T-helper 17 cell (primary cell): ENCODE data around the gene CDK15. TPM values are rescaled to one million over a fixed set of nuclear protein-coding genes. Genes with fewer than 3 reads are reported as not detected.

Source experiments
- ATAC-seq: fragments of 150-1000 bp; cut with Tn5 transposase; 2 replicates; pipeline ENCODE4 v1.10.0; 2021; ENCODE audit warnings: mild to moderate bottlenecking, moderate library complexity
- DNase-seq, 3 donors: peaks; one replicate each; pipeline versions ENCODE4 v3.0.0 to v3.0.0-alpha.2; 2020 to 2021
- H3K9me3 ChIP-seq: one replicate; pipeline ENCODE4 v1.7.0; 2013; ENCODE audit warnings: low read length, mild to moderate bottlenecking; ENCODE audit not compliant: control insufficient read depth, poor library complexity, severe bottlenecking
- H3K27ac Mint-ChIP-seq: one replicate; pipeline ENCODE4 v1.8.0; 2022; ENCODE audit warnings: mild to moderate bottlenecking, moderate library complexity, mixed read lengths
- H3K27me3 Mint-ChIP-seq: one replicate; pipeline ENCODE4 v1.8.0; 2022; ENCODE audit warnings: mixed read lengths
- H3K36me3 Mint-ChIP-seq: one replicate; pipeline ENCODE4 v1.8.0; 2022; ENCODE audit warnings: low read depth, mixed read lengths
- H3K4me1 Mint-ChIP-seq: one replicate; pipeline ENCODE4 v1.8.0; 2022; ENCODE audit warnings: mild to moderate bottlenecking, mixed read lengths
- H3K4me3 Mint-ChIP-seq: one replicate; pipeline ENCODE4 v1.8.0; 2022; ENCODE audit warnings: mild to moderate bottlenecking, moderate library complexity, mixed read lengths
- total RNA-seq, 4 donors: library from RNA in 2 of 4; stranded (reverse) in 2 of 4; gene quantifications; one replicate each; pipeline ENCODE4 v1.2.3 and lab custom pipeline; 2022 to 2026

The CDK15 gene
- total RNA-seq, 2 donors from 2014 or later = not detected

GRCh38 chr2:201900362-201900761, 94.0 kb downstream of the CDK15 start:
- peaks cover 12% of the 10 kb centered on the region for H3K36me3 Mint-ChIP-seq
- H3K9me3 ChIP-seq = no peaks in the 10 kb centered on the region
- ATAC-seq (no peak), DNase-seq (no peak)
- H3K27ac Mint-ChIP-seq = no peak overlapping the region
- peaks cover 55% of the 10 kb centered on the region for H3K27me3 Mint-ChIP-seq
- peaks cover 2% of the 10 kb centered on the region for H3K4me1 Mint-ChIP-seq
- no peak overlapping the region for H3K4me3 Mint-ChIP-seq

- Mint-ChIP-seq H3K27me3 (peaks cover 62% of the 10 kb centered on the region), H3K36me3 (peaks cover 12% of the 10 kb centered on the region), H3K4me1 (peaks cover 2% of the 10 kb centered on the region), H3K27ac (no peak overlapping the region), H3K4me3 (no peak overlapping the region)
- DNase-seq = no peak
- ATAC-seq = no peak
- no peaks in the 10 kb centered on the region for H3K9me3 ChIP-seq
Measured at GRCh38 chr2:201901786-201902185, 95.4 kb downstream of the CDK15 start.

GRCh38 chr2:201904538-201905420, 98.4 kb downstream of the CDK15 start:
- peaks cover 43% of the 10 kb centered on the region for H3K27me3 Mint-ChIP-seq
- peaks cover 3% of the 10 kb centered on the region for H3K4me1 Mint-ChIP-seq
- DNase-seq (no peak), ATAC-seq (no peak)
- H3K36me3 Mint-ChIP-seq = peaks cover 6% of the 10 kb centered on the region
- H3K9me3 ChIP-seq = no peaks in the 10 kb centered on the region
- no peak overlapping the region for H3K4me3 Mint-ChIP-seq
- H3K27ac Mint-ChIP-seq = peak overlapping the region; percentile 72

- peaks cover 3% of the 10 kb centered on the region for H3K36me3 Mint-ChIP-seq
- no peak overlapping the region for H3K4me3 Mint-ChIP-seq
- DNase-seq (no peak), ATAC-seq (no peak)
- peaks cover 7% of the 10 kb centered on the region for H3K4me1 Mint-ChIP-seq
- H3K27me3 Mint-ChIP-seq = peaks cover 29% of the 10 kb centered on the region
- no peaks in the 10 kb centered on the region for H3K9me3 ChIP-seq
- H3K27ac Mint-ChIP-seq = no peak overlapping the region
Measured at GRCh38 chr2:201906777-201907562, 100.6 kb downstream of the CDK15 start.

GRCh38 chr2:201907563-201907881, 101.2 kb downstream of the CDK15 start:
- no peaks in the 10 kb centered on the region for H3K9me3 ChIP-seq
- Mint-ChIP-seq H3K4me3 (no peak overlapping the region), H3K27ac (no peak overlapping the region), H3K4me1 (peaks cover 7% of the 10 kb centered on the region), H3K36me3 (peaks cover 3% of the 10 kb centered on the region), H3K27me3 (peaks cover 29% of the 10 kb centered on the region)
- DNase-seq = no peak
- ATAC-seq = no peak

- DNase-seq (no peak), ATAC-seq (no peak)
- peaks cover 29% of the 10 kb centered on the region for H3K27me3 Mint-ChIP-seq
- H3K4me3 Mint-ChIP-seq = no peak overlapping the region
- H3K36me3 Mint-ChIP-seq = peaks cover 3% of the 10 kb centered on the region
- no peaks in the 10 kb centered on the region for H3K9me3 ChIP-seq
- H3K4me1 Mint-ChIP-seq = peaks cover 7% of the 10 kb centered on the region
- no peak overlapping the region for H3K27ac Mint-ChIP-seq
Measured at GRCh38 chr2:201908901-201909300, 102.6 kb downstream of the CDK15 start.

- H3K36me3 Mint-ChIP-seq = peaks cover 3% of the 10 kb centered on the region
- no peak overlapping the region for H3K4me3 Mint-ChIP-seq
- no peaks in the 10 kb centered on the region for H3K9me3 ChIP-seq
- H3K27ac Mint-ChIP-seq = no peak overlapping the region
- DNase-seq = no peak
- peaks cover 7% of the 10 kb centered on the region for H3K4me1 Mint-ChIP-seq
- ATAC-seq = no peak
- H3K27me3 Mint-ChIP-seq = peaks cover 26% of the 10 kb centered on the region
Measured at GRCh38 chr2:201909348-201909747, 103.0 kb downstream of the CDK15 start.

GRCh38 chr2:201909961-201910361, 103.6 kb downstream of the CDK15 start:
- H3K4me1 Mint-ChIP-seq = peaks cover 7% of the 10 kb centered on the region
- no peaks in the 10 kb centered on the region for H3K9me3 ChIP-seq
- ATAC-seq (no peak), DNase-seq (no peak)
- peaks cover 3% of the 10 kb centered on the region for H3K36me3 Mint-ChIP-seq
- H3K4me3 Mint-ChIP-seq = no peak overlapping the region
- H3K27ac Mint-ChIP-seq = peak overlapping the region; percentile 27
- peaks cover 20% of the 10 kb centered on the region for H3K27me3 Mint-ChIP-seq

- Mint-ChIP-seq H3K27ac (no peak overlapping the region), H3K36me3 (no peaks in the 10 kb centered on the region), H3K4me1 (peaks cover 5% of the 10 kb centered on the region), H3K27me3 (peaks cover 9% of the 10 kb centered on the region), H3K4me3 (no peak overlapping the region)
- no peaks in the 10 kb centered on the region for H3K9me3 ChIP-seq
- DNase-seq (no peak), ATAC-seq (no peak)
Measured at GRCh38 chr2:201911372-201911771, 105.0 kb downstream of the CDK15 start.

- ATAC-seq (no peak), DNase-seq (no peak)
- Mint-ChIP-seq H3K4me1 (peaks cover 5% of the 10 kb centered on the region), H3K4me3 (no peak overlapping the region), H3K27ac (no peak overlapping the region), H3K36me3 (no peaks in the 10 kb centered on the region), H3K27me3 (no peaks in the 10 kb centered on the region)
- no peaks in the 10 kb centered on the region for H3K9me3 ChIP-seq
Measured at GRCh38 chr2:201913201-201913600, 106.9 kb downstream of the CDK15 start.

- no peaks in the 10 kb centered on the region for H3K9me3 ChIP-seq
- ATAC-seq (no peak), DNase-seq (no peak)
- H3K4me3 Mint-ChIP-seq = no peak overlapping the region
- no peaks in the 10 kb centered on the region for H3K4me1 Mint-ChIP-seq
- H3K27me3 Mint-ChIP-seq = no peaks in the 10 kb centered on the region
- H3K36me3 Mint-ChIP-seq = no peaks in the 10 kb centered on the region
- no peak overlapping the region for H3K27ac Mint-ChIP-seq
Measured at GRCh38 chr2:201915446-201915845, 109.1 kb downstream of the CDK15 start.

- peaks cover 4% of the 10 kb centered on the region for H3K27me3 Mint-ChIP-seq
- ATAC-seq = no peak
- no peak for DNase-seq
- no peak overlapping the region for H3K27ac Mint-ChIP-seq
- no peaks in the 10 kb centered on the region for H3K36me3 Mint-ChIP-seq
- H3K4me3 Mint-ChIP-seq = no peak overlapping the region
- no peaks in the 10 kb centered on the region for H3K4me1 Mint-ChIP-seq
- H3K9me3 ChIP-seq = no peaks in the 10 kb centered on the region
Measured at GRCh38 chr2:201916565-201916964, 110.2 kb downstream of the CDK15 start.

- no peak for ATAC-seq
- Mint-ChIP-seq H3K4me1 (no peaks in the 10 kb centered on the region), H3K27me3 (peaks cover 14% of the 10 kb centered on the region), H3K27ac (no peak overlapping the region), H3K4me3 (no peak overlapping the region), H3K36me3 (no peaks in the 10 kb centered on the region)
- DNase-seq = no peak
- H3K9me3 ChIP-seq = no peaks in the 10 kb centered on the region
Measured at GRCh38 chr2:201918616-201919307, 112.4 kb downstream of the CDK15 start.
